GM19438 (cell line): ENCODE measurements around the gene DLG2.
A peak's percentile ranks its signal among the peaks of the same experiment; 100 is the strongest.
"Not testable (repeated sequence)": the region's sequence is repeated elsewhere in the genome, so short reads cannot be mapped to it uniquely, and the experiment has no call there.

Experiments used
- ATAC-seq: cut with Tn5 transposase; IDR thresholded peaks from one replicate; pipeline ENCODE4 v1.9.1; 2021; ENCODE audit warnings: low read depth; ENCODE audit not compliant: unreplicated experiment

DLG2 gene

GRCh38 chr11:85355921-85356320 is 271.2 kb downstream of the DLG2 start:
- no peak for ATAC-seq

GRCh38 chr11:85349539-85349938 is 277.6 kb downstream of the DLG2 start:
- ATAC-seq: not testable (repeated sequence)

GRCh38 chr11:85348945-85349344 is 278.2 kb downstream of the DLG2 start:
- no peak for ATAC-seq

- ATAC-seq: no peak
Measured at GRCh38 chr11:85347291-85347690, 279.9 kb downstream of the DLG2 start.

- ATAC-seq: no peak
Measured at GRCh38 chr11:85346484-85346883, 280.7 kb downstream of the DLG2 start.

- ATAC-seq: peak; percentile 52
Measured at GRCh38 chr11:85340846-85341245, 286.3 kb downstream of the DLG2 start.

- ATAC-seq: no peak
Measured at GRCh38 chr11:85318573-85318972, 308.6 kb downstream of the DLG2 start.

- ATAC-seq: peak; percentile 99
Measured at GRCh38 chr11:85316967-85317366, 310.2 kb downstream of the DLG2 start.

- ATAC-seq: no peak
Measured at GRCh38 chr11:85313741-85314140, 313.4 kb downstream of the DLG2 start.

GRCh38 chr11:85310479-85310878 is 316.7 kb downstream of the DLG2 start:
- ATAC-seq: no peak

- no peak for ATAC-seq
Measured at GRCh38 chr11:85307366-85307765, 319.8 kb downstream of the DLG2 start.

- ATAC-seq: no peak
Measured at GRCh38 chr11:85301895-85302678, 325.1 kb downstream of the DLG2 start.

- no peak for ATAC-seq
Measured at GRCh38 chr11:85299258-85299942, 327.7 kb downstream of the DLG2 start.

GRCh38 chr11:85295694-85296271 is 331.4 kb downstream of the DLG2 start:
- ATAC-seq: no peak

- no peak for ATAC-seq
Measured at GRCh38 chr11:85281550-85281949, 345.6 kb downstream of the DLG2 start.

GRCh38 chr11:85279267-85279666 is 347.9 kb downstream of the DLG2 start:
- ATAC-seq: no peak

GRCh38 chr11:85277693-85278092 is 349.5 kb downstream of the DLG2 start:
- ATAC-seq: no peak

GRCh38 chr11:85276332-85276731 is 350.8 kb downstream of the DLG2 start:
- no peak for ATAC-seq

- ATAC-seq: not testable (repeated sequence)
Measured at GRCh38 chr11:85270315-85270714, 356.8 kb downstream of the DLG2 start.

- ATAC-seq: no peak
Measured at GRCh38 chr11:85269109-85269508, 358.0 kb downstream of the DLG2 start.

- no peak for ATAC-seq
Measured at GRCh38 chr11:85266646-85267045, 360.5 kb downstream of the DLG2 start.

GRCh38 chr11:85263328-85263727 is 363.8 kb downstream of the DLG2 start:
- no peak for ATAC-seq
